Stimulated activated CD4-positive, alpha-beta T cell treated with anti-CD3 and anti-CD28 coated beads, Interleukin-4, amount 100 ng/mL, for 24 hours (primary cell): Measurements from ENCODE around the gene SDK1.
"Not testable (repeated sequence)": the region's sequence is repeated elsewhere in the genome, so short reads cannot be mapped to it uniquely, and the experiment has no call there.

ENCODE experiments used
- DNase-seq: peaks from one replicate; pipeline ENCODE4 v3.0.0-alpha.2; 2020

SDK1 gene

DNA sequence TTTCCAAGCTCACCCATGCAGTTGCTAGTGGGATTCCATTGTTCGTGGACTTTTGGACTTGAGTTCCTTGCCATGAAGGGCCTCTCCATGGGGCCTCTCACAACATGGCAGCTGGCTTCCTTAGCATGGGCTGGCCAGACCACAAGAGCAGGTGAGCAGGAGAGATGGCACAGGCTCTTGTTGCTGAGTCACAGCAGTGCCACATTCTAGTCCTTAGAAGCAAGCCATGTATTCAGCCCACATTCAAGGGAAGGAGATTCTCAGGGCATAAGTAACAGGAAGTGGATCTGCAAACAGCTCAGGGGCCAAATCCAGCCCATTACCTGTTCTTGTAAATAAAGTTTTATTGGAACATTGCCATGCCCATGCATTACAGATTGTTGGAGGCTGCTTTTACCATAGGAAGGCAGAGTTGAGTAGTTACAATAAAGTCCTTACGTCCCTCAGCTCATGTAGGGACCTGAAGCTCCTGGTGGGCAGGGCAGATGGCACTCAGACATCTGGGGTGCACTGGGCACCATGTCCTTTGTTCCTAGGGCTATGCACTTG, 899.6 kb downstream of the SDK1 start:
- DNase-seq, result no peak

DNA sequence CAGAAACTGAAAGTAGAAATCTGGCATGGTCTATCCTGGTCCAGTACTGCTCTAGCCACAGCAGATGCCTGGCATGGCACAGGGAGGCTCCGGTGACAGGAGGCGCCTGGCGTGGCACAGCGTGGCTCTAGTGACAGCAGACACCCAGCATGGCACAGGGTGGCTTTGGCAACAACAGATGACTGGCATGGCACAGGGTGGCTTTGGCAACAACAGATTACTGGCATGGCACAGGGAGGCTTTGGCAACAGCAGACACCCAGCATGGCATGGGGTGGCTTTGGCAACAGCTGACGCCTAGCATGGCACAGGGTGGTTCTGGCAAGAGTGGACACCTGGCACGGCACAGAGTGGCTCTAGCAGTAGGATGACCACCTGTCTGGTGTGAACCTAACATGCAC, 900.5 kb downstream of the SDK1 start:
- DNase-seq, result no peak

DNA sequence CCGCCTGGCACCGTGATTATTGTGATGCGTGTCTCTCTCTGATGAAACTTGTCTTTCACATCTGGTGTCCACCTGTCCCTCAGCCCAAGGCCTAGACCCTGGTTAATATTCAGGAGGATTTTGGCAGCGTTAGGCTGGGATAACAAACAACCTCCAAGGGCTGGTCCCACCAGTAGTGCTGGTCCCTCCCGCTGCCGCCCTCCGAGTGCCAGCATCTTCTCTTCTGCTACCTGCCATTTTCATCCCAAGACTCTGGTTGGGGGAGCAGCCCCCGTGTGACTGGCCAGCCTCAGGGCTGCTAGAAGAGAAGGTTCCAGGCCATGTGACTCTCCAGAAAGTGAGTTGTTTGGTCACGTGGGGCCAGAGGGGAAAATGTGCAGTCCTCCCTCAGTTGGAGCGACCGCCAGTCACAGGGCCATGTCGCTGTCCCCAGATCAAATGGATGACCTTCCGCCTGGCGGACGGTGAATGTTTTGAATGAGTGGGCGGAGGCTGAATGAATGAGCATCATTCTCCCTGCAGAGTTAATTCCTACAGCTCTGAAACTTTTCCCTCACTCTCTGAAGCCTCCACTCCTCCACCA, 901.2 kb downstream of the SDK1 start:
- no peak for DNase-seq

DNA sequence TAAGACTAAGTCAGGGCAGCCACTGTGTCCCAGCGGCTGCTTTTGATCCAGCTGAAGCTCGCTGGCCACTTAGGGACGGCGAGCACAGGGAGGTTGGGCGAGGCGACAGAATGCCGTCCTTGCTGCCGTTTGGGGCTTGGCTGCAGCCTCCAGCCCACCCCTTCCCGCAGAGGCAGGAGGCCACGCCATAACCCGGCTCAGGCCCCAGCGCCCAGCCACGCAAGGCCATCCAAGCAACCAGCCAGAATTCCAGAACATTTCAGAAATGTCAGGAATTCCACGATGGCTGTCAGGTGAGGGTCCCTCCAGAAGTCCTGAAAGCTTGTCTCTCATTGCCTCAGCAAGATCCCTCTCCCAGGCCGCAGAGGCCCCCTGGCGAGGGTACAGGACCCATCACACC, 901.9 kb downstream of the SDK1 start:
- DNase-seq, result no peak

- no peak for DNase-seq
Measured at GRCh38 chr7:4203626-4204512, 902.8 kb downstream of the SDK1 start.

DNA sequence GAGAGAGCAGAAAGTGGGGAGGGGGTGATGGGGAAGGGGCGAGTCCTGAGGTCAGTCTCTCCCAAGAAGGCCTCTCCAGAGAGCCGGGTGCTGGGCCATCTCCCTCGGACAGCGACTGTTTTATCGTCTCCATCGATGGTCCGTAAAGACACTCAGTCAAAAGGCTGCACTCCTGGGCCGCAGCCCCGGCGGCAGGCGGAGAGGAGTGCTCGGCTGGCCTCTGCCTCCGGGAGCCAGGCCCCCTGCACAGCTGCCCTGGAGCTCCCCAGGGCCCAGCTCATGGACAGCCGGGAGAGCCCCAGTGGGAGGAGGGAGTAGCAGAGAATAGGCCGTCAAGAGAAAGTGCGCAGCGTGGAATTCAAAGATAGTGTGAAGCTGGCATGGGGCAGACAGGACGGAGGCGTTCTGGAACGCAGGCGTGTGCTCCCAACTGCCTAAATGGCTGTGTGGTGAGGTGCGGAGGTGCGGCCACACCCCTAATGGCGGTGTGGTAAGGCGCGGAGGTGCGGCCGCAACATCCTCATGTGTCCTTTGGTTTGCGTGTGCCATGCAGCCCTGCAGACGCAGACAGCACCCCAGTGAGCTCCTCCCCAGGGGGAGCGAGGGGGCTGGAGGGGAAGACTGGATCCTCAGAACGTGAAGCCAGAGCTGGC, 903.6 kb downstream of the SDK1 start:
- peak; percentile 51 for DNase-seq

DNA sequence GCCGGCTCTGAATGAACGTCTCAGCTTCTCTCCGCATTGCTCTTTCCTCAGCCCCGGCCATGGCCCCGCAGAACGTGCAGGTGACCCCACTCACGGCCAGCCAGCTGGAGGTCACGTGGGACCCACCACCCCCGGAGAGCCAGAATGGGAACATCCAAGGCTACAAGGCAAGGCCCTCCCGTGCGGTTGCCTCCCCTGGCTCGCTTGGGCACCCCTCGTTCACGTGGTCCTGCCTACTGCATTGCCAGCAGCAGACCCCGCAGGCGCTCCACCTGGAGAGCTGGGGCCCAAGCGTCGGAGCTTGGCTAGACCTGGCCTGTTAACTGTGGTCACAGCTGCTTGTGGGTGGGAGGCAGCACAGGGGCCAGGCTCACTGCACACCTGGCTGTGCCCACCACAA, 904.8 kb downstream of the SDK1 start:
- no peak for DNase-seq

GRCh38 chr7:4207011-4207410, 906.0 kb downstream of the SDK1 start:
- DNase-seq, result no peak

DNA sequence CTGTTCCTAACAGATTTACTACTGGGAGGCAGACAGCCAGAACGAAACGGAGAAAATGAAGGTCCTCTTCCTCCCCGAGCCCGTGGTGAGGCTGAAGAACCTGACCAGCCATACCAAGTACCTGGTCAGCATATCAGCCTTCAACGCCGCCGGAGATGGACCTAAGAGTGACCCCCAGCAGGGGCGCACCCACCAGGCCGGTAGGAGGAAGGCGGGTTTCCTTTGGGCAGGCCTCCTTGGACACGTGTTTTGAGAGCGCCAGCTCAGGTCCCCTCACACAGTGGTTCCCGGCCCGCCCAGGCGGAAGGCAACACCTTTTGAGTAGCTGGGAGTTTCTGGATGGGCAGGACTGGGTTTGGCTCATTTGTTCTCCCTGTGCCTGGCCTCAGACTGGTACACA, 907.0 kb downstream of the SDK1 start:
- no peak for DNase-seq

DNA sequence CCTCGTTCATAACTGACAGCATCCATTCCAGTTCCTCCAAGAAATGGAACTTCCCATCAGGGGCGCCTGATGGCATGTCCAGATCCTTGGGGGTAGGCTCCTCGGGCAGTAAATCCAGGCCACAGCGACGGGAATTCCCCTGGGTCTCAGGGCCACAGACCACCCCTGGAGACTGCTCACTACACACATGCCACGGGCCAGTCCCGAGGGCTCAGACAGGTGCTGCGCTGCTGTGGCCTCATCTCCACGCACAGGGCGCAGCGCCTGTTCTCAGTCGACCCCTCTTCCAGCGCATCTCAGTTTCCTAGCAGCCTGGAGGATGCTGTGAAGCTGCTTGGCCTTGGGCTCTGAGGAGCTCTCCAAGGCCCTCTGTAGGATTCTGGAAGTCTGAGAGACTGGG, 907.5 kb downstream of the SDK1 start:
- DNase-seq, result no peak

- no peak for DNase-seq
Measured at GRCh38 chr7:4209126-4209525, 908.1 kb downstream of the SDK1 start.

GRCh38 chr7:4209966-4210365, 908.9 kb downstream of the SDK1 start:
- DNase-seq, result no peak

GRCh38 chr7:4210821-4211220, 909.8 kb downstream of the SDK1 start:
- no peak for DNase-seq

DNA sequence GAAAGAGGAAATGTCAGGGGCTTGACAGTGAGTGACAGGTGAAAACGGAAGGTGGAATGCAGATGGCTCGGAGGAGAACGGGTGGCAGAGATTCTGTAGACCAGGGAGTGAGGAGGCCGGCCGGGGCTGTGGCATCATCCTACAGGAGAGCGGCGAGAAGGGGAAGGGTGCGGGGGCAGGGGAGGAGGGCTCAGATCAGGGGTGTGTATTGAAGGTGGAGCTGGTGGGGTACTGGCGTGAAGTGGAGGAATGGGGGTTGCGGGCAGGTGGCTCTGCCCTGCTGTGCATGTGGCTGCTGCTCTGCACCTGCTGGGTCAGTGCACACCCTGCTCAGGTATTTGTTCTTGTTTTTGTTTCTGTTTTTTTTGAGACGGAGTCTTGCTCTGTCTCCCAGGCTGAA, 910.2 kb downstream of the SDK1 start:
- no peak for DNase-seq

GRCh38 chr7:4212376-4212775, 911.3 kb downstream of the SDK1 start:
- DNase-seq, result no peak

DNA sequence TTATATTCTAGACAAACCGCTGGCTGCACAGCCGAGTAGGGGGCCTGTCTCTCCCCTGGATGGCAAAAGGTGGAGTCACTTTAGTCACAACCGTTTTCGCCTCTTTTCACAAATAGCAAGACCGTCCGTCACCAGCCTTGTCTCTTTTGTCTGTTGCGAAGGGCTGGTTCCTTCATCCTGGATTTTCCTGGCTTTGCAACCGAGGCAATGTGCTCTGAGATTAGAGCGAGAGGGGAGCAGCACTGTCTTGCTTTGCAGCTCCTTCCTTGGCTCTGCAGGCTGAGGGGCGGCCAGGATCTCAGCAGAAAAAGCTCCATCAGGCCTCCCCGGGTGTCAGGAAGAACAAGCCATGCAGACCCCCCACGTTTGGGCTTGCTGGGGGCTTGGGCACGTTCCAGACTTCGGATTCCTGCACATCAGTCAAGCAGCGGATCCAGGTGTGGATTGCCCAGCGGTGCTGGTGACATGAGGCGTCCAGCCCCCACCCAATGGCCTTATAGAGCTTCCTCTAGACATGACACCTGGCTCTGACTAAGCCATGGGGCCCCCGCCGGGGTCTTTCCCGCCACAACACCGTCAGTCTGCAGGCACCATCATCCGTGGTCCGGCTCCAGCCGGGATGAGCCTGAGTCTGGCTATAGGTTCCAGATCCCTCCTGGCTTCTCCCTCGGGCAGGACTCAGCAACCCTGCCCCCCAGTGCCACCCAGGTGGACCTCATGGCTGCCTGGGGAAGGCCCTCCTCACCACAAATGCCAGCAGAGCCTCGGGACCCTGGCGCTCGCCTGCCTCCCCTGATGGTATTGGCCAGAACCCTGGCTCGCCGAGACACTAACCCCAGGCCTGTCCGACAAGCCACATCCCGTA, 913.5 kb downstream of the SDK1 start:
- no peak for DNase-seq

GRCh38 chr7:4215176-4215720, 914.2 kb downstream of the SDK1 start:
- no peak for DNase-seq

DNA sequence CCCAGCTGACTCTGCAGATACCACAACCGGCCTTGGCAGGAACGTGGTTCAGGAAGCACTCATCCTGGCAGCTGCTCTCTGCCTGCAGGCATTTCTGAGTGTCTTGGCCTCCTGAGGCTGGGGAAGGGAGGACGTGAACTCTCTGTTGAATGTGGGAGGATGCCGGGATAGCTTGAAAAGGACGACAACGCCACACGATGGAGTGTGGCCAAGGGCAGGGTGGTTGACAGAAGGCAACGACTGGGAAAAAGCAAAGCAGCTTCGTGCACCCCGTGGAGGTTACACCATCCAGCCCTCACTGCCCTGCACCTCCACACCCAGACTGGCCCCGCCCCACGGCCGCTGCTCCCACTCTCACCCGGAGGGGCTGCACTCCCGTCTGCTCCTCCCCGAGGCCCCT, 915.0 kb downstream of the SDK1 start:
- no peak for DNase-seq

DNA sequence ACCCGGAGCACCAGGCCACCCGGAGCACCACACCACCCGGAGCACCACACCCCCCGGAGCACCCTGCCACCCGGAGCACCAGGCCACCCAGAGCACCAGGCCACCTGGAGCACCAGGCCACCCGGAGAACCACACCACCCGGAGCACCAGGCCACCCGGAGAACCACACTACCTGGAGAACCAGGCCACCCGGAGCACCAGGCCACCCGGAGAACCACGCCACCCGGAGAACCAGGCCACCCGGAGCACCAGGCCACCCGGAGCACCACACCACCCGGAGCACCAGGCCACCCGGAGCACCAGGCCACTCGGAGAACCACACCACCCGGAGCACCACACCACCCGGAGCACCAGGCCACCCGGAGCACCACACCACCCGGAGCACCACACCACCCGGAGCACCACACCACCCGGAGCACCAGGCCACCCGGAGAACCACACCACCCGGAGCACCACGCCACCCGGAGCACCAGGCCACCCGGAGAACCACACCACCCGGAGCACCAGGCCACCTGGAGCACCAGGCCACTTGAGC, 916.1 kb downstream of the SDK1 start:
- DNase-seq, result not testable (repeated sequence)

GRCh38 chr7:4218481-4218880, 917.4 kb downstream of the SDK1 start:
- no peak for DNase-seq

GRCh38 chr7:4220011-4220410, 919.0 kb downstream of the SDK1 start:
- no peak for DNase-seq

GRCh38 chr7:4221043-4221442, 920.0 kb downstream of the SDK1 start:
- DNase-seq, result no peak
